ENCODE measurements around the gene DDC. TPM values are rescaled to one million over a fixed set of nuclear protein-coding genes. Genes with fewer than 3 reads are reported as not detected.
A peak's percentile ranks its signal among the peaks of the same experiment; 100 is the strongest.

DDC gene
- total RNA-seq, 2 donors from 2014 or later = not detected

DNA sequence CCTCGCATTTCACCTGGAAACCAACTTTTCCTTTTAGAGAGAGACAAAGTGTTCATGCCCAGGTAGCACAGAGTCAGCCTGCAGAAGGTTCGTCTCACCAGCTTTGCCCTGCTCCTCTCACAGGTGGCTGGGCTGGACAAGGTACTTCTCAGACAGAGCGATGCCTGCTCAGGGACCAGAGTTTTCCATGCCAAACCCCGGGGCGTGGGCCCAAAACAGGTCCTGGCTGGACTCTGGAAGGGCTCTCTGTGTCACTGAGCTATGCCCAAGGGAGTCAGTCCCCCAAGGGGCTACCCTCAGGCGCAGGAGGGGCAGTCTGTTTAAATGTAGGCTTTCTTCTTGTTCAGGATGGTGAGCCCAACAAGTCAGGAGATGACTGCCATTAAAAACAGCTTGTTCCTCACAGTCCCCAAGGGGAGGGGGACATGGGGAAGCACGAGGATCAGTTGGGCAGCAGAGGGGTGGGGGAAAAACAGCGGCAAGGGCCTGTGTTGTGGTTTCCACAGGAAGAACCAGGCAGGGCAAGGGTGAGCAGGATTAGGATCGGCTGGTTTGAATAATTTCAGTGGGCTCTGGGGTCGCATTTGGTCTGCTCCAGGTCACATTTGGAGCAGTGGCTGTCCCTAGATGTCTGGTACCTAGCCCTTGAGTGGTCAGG, 59.5 kb downstream of the DDC start:
- TF ChIP-seq, protein P1, sequence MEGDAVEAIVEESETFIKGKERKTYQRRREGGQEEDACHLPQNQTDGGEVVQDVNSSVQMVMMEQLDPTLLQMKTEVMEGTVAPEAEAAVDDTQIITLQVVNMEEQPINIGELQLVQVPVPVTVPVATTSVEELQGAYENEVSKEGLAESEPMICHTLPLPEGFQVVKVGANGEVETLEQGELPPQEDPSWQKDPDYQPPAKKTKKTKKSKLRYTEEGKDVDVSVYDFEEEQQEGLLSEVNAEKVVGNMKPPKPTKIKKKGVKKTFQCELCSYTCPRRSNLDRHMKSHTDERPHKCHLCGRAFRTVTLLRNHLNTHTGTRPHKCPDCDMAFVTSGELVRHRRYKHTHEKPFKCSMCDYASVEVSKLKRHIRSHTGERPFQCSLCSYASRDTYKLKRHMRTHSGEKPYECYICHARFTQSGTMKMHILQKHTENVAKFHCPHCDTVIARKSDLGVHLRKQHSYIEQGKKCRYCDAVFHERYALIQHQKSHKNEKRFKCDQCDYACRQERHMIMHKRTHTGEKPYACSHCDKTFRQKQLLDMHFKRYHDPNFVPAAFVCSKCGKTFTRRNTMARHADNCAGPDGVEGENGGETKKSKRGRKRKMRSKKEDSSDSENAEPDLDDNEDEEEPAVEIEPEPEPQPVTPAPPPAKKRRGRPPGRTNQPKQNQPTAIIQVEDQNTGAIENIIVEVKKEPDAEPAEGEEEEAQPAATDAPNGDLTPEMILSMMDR (IDR thresholded peaks at IDR 0.05) = no peak
- DNase-seq (ENCODE audit: low spot score) = no peak
- Histone ChIP-seq H3K4me3 (no peak overlapping the region), H3K27me3 (no peaks in the 10 kb centered on the region), H3K27ac (no peak overlapping the region), H3K4me1 (peaks cover 0 to 18% of the 10 kb centered on the region in 2 donors), H3K9me3 (no peaks in the 10 kb centered on the region), H3K36me3 (no peaks in the 10 kb centered on the region)

DNA sequence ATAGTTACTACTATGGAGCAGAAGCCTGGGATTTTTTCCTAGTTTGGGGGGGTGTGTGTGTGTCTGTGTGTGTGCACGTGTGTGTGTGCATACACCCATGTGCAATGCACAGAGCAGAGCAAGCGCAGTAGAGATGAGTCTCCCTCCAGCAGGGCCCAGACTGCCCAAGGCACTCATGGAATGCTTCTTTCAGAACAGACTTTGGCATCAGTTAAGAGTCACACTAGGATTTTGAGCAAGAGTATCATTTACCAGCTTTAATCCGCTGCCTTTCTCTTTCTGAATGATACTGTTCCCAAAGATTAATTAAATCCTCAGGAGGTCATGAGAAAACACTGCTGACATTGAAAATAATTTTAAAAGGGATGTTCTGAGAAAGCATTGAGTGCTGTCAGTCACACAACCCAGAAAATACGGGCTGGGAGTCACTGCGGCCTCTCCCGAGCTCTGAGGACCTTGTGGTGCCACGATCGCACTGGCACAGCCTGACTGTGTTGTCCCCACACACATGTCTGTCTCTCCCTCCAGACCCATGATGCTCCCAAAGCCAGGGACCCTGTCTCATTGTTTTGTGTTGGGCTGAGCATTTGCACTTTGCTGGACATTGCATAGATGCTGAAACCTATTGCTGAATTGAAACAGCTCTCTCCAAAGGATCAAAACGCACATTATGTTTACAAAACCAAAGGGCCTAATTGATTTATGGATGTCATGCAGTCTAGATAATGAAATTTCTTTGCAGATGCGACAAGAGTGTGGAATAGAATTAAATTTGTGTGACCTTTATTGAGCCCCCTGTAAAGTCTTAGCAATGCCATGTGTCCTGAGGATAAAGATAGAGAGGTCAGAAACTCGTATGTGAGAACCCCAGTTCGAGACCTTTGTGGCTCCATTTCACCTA, 60.3 kb downstream of the DDC start:
- no peaks in the 10 kb centered on the region for H3K27me3 ChIP-seq
- H3K36me3 ChIP-seq = no peaks in the 10 kb centered on the region
- peaks cover 0 to 18% of the 10 kb centered on the region in 2 donors for H3K4me1 ChIP-seq
- no peak overlapping the region for H3K27ac ChIP-seq
- no peak for DNase-seq (ENCODE audit: low spot score)
- no peaks in the 10 kb centered on the region for H3K9me3 ChIP-seq
- TF ChIP-seq, protein P1 (IDR thresholded peaks at IDR 0.05) = no peak
- H3K4me3 ChIP-seq = no peak overlapping the region

DNA sequence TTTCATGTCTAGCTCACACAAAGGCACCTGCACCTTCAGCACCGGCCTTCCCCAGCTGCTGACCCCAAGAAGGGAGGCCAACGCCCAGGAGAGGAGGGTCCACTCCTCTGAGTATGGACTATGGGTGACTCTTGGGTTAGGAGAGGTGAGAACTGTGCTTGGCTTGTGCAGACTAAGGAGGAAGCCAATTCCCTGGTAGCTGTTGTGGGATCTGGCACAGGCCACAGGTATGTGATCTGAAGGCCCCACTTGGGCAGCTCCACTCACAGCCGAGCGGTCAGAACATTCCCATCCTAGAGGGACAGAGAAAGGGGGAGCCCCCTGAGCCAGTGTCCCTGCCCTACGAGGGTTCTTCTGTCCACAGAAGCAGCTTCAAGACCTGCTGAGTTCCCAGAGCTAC, 62.3 kb downstream of the DDC start:
- TF ChIP-seq, protein P1 (IDR thresholded peaks at IDR 0.05) = no peak
- H3K4me3 ChIP-seq = no peak overlapping the region
- H3K27ac ChIP-seq = peak overlapping the region; percentile 55 to 68
- H3K4me1 ChIP-seq = peaks cover 0 to 18% of the 10 kb centered on the region in 2 donors
- no peaks in the 10 kb centered on the region for H3K36me3 ChIP-seq
- DNase-seq (ENCODE audit: low spot score) = no peak
- H3K27me3 ChIP-seq = no peaks in the 10 kb centered on the region
- H3K9me3 ChIP-seq = no peaks in the 10 kb centered on the region

DNA sequence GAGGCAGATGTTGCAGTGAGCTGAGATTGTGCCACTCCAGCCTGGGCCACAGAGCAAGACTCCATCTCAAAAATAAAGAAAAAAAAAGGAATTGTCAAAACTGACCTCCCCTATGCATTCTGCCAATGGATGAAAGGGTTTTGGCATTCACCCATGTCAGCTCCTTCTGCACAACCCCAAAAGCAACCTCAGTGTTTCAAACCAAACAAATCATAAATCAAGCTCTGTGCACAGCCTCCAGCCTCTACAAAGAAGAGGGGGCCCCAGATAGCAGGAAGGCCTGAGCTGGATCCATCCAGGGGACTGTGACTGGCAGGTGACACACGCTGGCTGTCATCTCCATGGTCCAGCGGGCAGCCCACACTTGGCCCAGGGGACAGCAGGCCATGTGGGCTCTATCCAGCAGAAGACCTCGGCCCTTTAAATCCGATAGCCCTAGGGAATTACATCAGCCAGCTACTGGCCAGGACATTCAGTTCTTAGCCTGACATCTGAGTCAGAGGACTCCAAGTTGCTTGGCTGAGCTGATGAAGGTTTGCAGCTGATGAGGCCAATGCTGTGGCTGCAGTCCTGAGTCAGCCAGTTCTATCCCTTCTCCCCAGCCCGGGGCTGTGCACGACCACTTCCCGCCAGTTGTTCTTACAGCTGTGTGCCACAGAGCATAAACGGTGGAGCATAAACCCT, 63.1 kb downstream of the DDC start:
- peak; percentile 86 for DNase-seq (ENCODE audit: low spot score)
- no peak overlapping the region for H3K4me3 ChIP-seq

DNA sequence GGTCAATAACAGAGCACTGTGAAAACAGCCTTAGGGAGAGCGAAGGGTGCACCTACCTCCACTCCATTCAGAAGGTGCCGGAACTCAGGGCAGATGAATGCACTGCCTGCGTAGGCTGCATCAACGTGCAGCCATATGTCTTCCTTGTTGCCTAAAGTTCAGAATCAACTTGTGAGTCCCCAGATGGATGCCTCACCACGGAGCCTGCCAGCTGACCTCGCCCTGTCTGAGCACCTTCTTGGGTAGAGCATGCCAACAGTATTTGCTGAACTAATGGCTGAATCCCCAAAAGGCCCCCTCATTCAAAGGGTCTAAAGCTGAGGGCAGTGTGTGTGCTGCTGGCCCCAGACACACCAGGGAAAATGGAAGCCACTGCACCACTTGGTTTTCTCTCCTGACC, 66.1 kb downstream of the DDC start:
- no peaks in the 10 kb centered on the region for H3K9me3 ChIP-seq
- no peak for DNase-seq (ENCODE audit: low spot score)
- H3K27me3 ChIP-seq = no peaks in the 10 kb centered on the region
- no peaks in the 10 kb centered on the region for H3K36me3 ChIP-seq
- H3K4me3 ChIP-seq = no peak overlapping the region
- H3K27ac ChIP-seq = no peak overlapping the region
- TF ChIP-seq, protein P1 (IDR thresholded peaks at IDR 0.05) = no peak
- H3K4me1 ChIP-seq = peaks cover 0 to 28% of the 10 kb centered on the region in 2 donors

More for the DNA sequence above, 63.1 kb downstream of the DDC start:
- no peaks in the 10 kb centered on the region for H3K36me3 ChIP-seq
- no peaks in the 10 kb centered on the region for H3K9me3 ChIP-seq
- peaks cover 0 to 21% of the 10 kb centered on the region in 2 donors for H3K4me1 ChIP-seq
- H3K27me3 ChIP-seq = no peaks in the 10 kb centered on the region
- H3K27ac ChIP-seq = peak overlapping the region; percentile 63 to 68
- TF ChIP-seq, protein P1 (IDR thresholded peaks at IDR 0.05) = no peak
